OCI-M1 (cell line): ENCODE measurements around the gene FCAMR.

Experiments used
- DNase-seq: peaks from one replicate; lab custom pipeline; 2025; lab: John Stamatoyannopoulos, UW

The FCAMR gene

GRCh38 chr1:206958144-206958543 is 12.1 kb downstream of the FCAMR start:
- no peak for DNase-seq

GRCh38 chr1:206957639-206958038 is 12.6 kb downstream of the FCAMR start:
- no peak for DNase-seq

GRCh38 chr1:206955476-206956451 is 14.5 kb downstream of the FCAMR start:
- peak; percentile 61 for DNase-seq

- DNase-seq, result peak; percentile 42
These were observed 15.6 kb downstream of the FCAMR start for GRCh38 chr1:206954459-206955342.

GRCh38 chr1:206953626-206954025 is 16.6 kb downstream of the FCAMR start:
- no peak for DNase-seq

GRCh38 chr1:206953126-206953525 is 17.1 kb downstream of the FCAMR start:
- no peak for DNase-seq

GRCh38 chr1:206952171-206952570 is 18.1 kb downstream of the FCAMR start:
- DNase-seq, result no peak

GRCh38 chr1:206951318-206952100 is 18.8 kb downstream of the FCAMR start:
- DNase-seq, result no peak

GRCh38 chr1:206949641-206950040 is 20.6 kb downstream of the FCAMR start:
- no peak for DNase-seq

GRCh38 chr1:206949208-206949607 is 21.1 kb downstream of the FCAMR start:
- no peak for DNase-seq

- DNase-seq, result no peak
These were observed 23.0 kb downstream of the FCAMR start for GRCh38 chr1:206947255-206947654.

- no peak for DNase-seq
These were observed 24.0 kb downstream of the FCAMR start, which contains the start of gene PIGR for GRCh38 chr1:206946261-206946660. TSS of gene PIGR (minus strand) at chr1:206946466. CDS start at chr1:206940531, 5,935 bp downstream.

GRCh38 chr1:206945779-206946178 is 24.5 kb downstream of the FCAMR start:
- no peak for DNase-seq

GRCh38 chr1:206944703-206945102 is 25.6 kb downstream of the FCAMR start:
- DNase-seq, result no peak

GRCh38 chr1:206941766-206942418 is 28.4 kb downstream of the FCAMR start:
- DNase-seq, result peak; percentile 73

- DNase-seq, result no peak
These were observed 29.7 kb downstream of the FCAMR start for GRCh38 chr1:206940588-206940936.

- no peak for DNase-seq
These were observed 30.2 kb downstream of the FCAMR start for GRCh38 chr1:206939841-206940587.

- DNase-seq, result no peak
These were observed 31.1 kb downstream of the FCAMR start for GRCh38 chr1:206939131-206939530.

- DNase-seq, result peak; percentile 62
These were observed 32.8 kb downstream of the FCAMR start for GRCh38 chr1:206937425-206937824.

GRCh38 chr1:206935491-206936067 is 34.7 kb downstream of the FCAMR start:
- DNase-seq, result peak; percentile 86
